CD14-positive monocyte (primary cell): ENCODE data around the gene BCL2L14. TPM values are rescaled to one million over a fixed set of nuclear protein-coding genes. Genes with fewer than 3 reads are reported as not detected.

ENCODE experiments used
- DNase-seq, 3 donors: peaks; one replicate each; pipeline ENCODE4 v3.0.0-alpha.2; 2011 to 2022
- H2AFZ ChIP-seq: 2 replicates; pipeline ENCODE4 v1.6.0; 2012; ENCODE audit warnings: mild to moderate bottlenecking, low read depth, low read length, inconsistent platforms; ENCODE audit not compliant: insufficient read depth, poor library complexity, severe bottlenecking
- H3K27ac ChIP-seq, 2 donors: 1 replicate in 1 of 2; 2 replicates in 1 of 2; pipeline ENCODE4 v1.5.1; 2012 to 2013; ENCODE audit warnings: low read length in 2 of 2, control low read depth in 1 of 2, inconsistent platforms in 1 of 2, low read depth in 1 of 2, mild to moderate bottlenecking in 1 of 2
- H3K27me3 ChIP-seq, 2 donors: one replicate each; pipeline versions ENCODE4 v1.6.0 to v1.6.1; 2011 to 2013; ENCODE audit warnings: low read length in 2 of 2; ENCODE audit not compliant: control insufficient read depth in 2 of 2, insufficient read depth in 2 of 2
- H3K36me3 ChIP-seq, 2 donors: replicated peaks in 1 of 2; 1 replicate in 1 of 2; 2 replicates in 1 of 2; pipeline versions ENCODE4 v1.5.1 to v1.6.1; 2012 to 2013; ENCODE audit warnings: low read length in 2 of 2, control low read depth in 1 of 2, inconsistent platforms in 1 of 2, mild to moderate bottlenecking in 1 of 2; ENCODE audit not compliant: insufficient read depth in 2 of 2, control insufficient read depth in 1 of 2
- H3K4me1 ChIP-seq, 2 donors: 1 replicate in 1 of 2; 2 replicates in 1 of 2; pipeline versions ENCODE4 v1.5.1 to v1.6.1; 2012 to 2013; ENCODE audit warnings: low read length in 2 of 2, control low read depth in 1 of 2, inconsistent platforms in 1 of 2, mild to moderate bottlenecking in 1 of 2, moderate library complexity in 1 of 2; ENCODE audit not compliant: insufficient read depth in 2 of 2, control insufficient read depth in 1 of 2
- H3K4me2 ChIP-seq: replicated peaks from 2 replicates; pipeline ENCODE3; 2012; ENCODE audit warnings: low read length, moderate library complexity, mild to moderate bottlenecking; ENCODE audit not compliant: poor library complexity, severe bottlenecking; ENCODE audit errors: extremely low read depth
- H3K4me3 ChIP-seq, 3 experiments: fragments of 200-600 bp in 1 of 3; sonication (generic) in 1 of 3; replicated peaks in 1 of 3; 1 replicate in 2 of 3; 2 replicates in 1 of 3; pipeline ENCODE4 v1.5.1; 2011 to 2013; ENCODE audit warnings: low read length in 3 of 3, mild to moderate bottlenecking in 3 of 3, control low read depth in 2 of 3, low read depth in 2 of 3, inconsistent platforms in 1 of 3, moderate library complexity in 1 of 3
- H3K79me2 ChIP-seq: 2 replicates; pipeline ENCODE4 v1.6.0; 2012; ENCODE audit warnings: mild to moderate bottlenecking, control low read depth, inconsistent platforms, low read length, moderate library complexity; ENCODE audit not compliant: insufficient read depth
- H3K9ac ChIP-seq: 2 replicates; pipeline ENCODE4 v1.6.0; 2017; ENCODE audit warnings: low read length, mild to moderate bottlenecking; ENCODE audit not compliant: insufficient read depth, poor library complexity, severe bottlenecking
- H3K9me3 ChIP-seq, 2 donors: replicated peaks in 1 of 2; 1 replicate in 1 of 2; 2 replicates in 1 of 2; pipeline versions ENCODE4 v1.5.1 to v1.6.1; 2012 to 2013; ENCODE audit warnings: low read length in 2 of 2, control low read depth in 1 of 2; ENCODE audit not compliant: control insufficient read depth in 1 of 2, insufficient read depth in 1 of 2
- H4K20me1 ChIP-seq: 2 replicates; pipeline ENCODE4 v1.6.0; 2012; ENCODE audit warnings: mild to moderate bottlenecking, low read length, control low read depth, moderate library complexity; ENCODE audit not compliant: insufficient read depth
- H3K27ac Mint-ChIP-seq, 7 donors: one replicate each; pipeline ENCODE4 v1.8.0; 2020; ENCODE audit warnings: mild to moderate bottlenecking in 7 of 7, mixed read lengths in 7 of 7, moderate library complexity in 6 of 7, inconsistent platforms in 2 of 7
- H3K27me3 Mint-ChIP-seq, 3 donors: one replicate each; pipeline ENCODE4 v1.8.0; 2021 to 2022; ENCODE audit warnings: low read depth in 3 of 3, mild to moderate bottlenecking in 3 of 3, mixed read lengths in 3 of 3, moderate library complexity in 3 of 3, inconsistent platforms in 1 of 3
- H3K36me3 Mint-ChIP-seq, 2 donors: one replicate each; pipeline ENCODE4 v1.8.0; 2020; ENCODE audit warnings: mixed read lengths in 2 of 2, inconsistent platforms in 1 of 2, mild to moderate bottlenecking in 1 of 2
- H3K4me1 Mint-ChIP-seq: one replicate; pipeline ENCODE4 v1.8.0; 2020; ENCODE audit warnings: mild to moderate bottlenecking, mixed read lengths
- H3K4me3 Mint-ChIP-seq, 2 donors: one replicate each; pipeline ENCODE4 v1.8.0; 2020; ENCODE audit warnings: mild to moderate bottlenecking in 2 of 2, mixed read lengths in 2 of 2, moderate library complexity in 1 of 2
- H3K9me3 Mint-ChIP-seq, 7 donors: one replicate each; pipeline ENCODE4 v1.8.0; 2020 to 2022; ENCODE audit warnings: mixed read lengths in 7 of 7, mild to moderate bottlenecking in 6 of 7, moderate library complexity in 6 of 7, inconsistent platforms in 2 of 7
- WGBS: methylation state at CpG from one replicate; pipeline ENCODE4 v1.1.5; 2013; ENCODE audit warnings: missing lambda C conversion rate; ENCODE audit not compliant: insufficient coverage; 5-methylcytosine and 5-hydroxymethylcytosine counted together
- intact Hi-C, 2 donors: fragments of 100-400 bp; cut with micrococcal nuclease; formaldehyde crosslinking; loops; one replicate each; pipeline versions ENCODE4 v1.15.0 to v1.15.1; 2023
- polyA minus RNA-seq: library from RNA; depleted of rRNA, polyadenylated mRNA; stranded (reverse); fragments of >200 nt; gene quantifications from 2 replicates; pipeline ENCODE4 v1.2.3, GENCODE V29; 2012
- polyA plus RNA-seq, 3 donors: library from polyadenylated mRNA; depleted of rRNA in 1 of 3; unstranded in 2 of 3; stranded (reverse) in 1 of 3; fragments of 300-500 nt in 2 of 3; fragments of >200 nt in 1 of 3; fragmentation: Illumina TruSeq in 2 of 3; gene quantifications; 1 replicate in 2 of 3; 2 replicates in 1 of 3; pipeline ENCODE4 v1.2.3, GENCODE V29; 2012 to 2021
- total RNA-seq, 12 experiments: library from RNA in 1 of 12; stranded (reverse) in 1 of 12; fragments of 120-200 nt in 1 of 12; gene quantifications; one replicate each; pipeline ENCODE4 v1.2.4 and lab custom pipeline; 2013 to 2026; ENCODE audit warnings: mixed read lengths in 6 of 12, inconsistent platforms in 1 of 12
- TF ChIP-seq, protein P1 (sequence below): fragments of 200-600 bp; IDR thresholded peaks from one replicate; pipeline ENCODE4 v1.8.0; 2022; ENCODE audit warnings: antibody characterized with exemption, mild to moderate bottlenecking

Gene BCL2L14, protein sequence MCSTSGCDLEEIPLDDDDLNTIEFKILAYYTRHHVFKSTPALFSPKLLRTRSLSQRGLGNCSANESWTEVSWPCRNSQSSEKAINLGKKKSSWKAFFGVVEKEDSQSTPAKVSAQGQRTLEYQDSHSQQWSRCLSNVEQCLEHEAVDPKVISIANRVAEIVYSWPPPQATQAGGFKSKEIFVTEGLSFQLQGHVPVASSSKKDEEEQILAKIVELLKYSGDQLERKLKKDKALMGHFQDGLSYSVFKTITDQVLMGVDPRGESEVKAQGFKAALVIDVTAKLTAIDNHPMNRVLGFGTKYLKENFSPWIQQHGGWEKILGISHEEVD
- total RNA-seq (2013) = 0.02 TPM
- polyA plus RNA-seq (not detected), polyA minus RNA-seq (not detected in 2 replicates), total RNA-seq (lab: John Stamatoyannopoulos, UW) (0 to 2.3 (median 0.20) reads per million in 11 experiments)

DNA sequence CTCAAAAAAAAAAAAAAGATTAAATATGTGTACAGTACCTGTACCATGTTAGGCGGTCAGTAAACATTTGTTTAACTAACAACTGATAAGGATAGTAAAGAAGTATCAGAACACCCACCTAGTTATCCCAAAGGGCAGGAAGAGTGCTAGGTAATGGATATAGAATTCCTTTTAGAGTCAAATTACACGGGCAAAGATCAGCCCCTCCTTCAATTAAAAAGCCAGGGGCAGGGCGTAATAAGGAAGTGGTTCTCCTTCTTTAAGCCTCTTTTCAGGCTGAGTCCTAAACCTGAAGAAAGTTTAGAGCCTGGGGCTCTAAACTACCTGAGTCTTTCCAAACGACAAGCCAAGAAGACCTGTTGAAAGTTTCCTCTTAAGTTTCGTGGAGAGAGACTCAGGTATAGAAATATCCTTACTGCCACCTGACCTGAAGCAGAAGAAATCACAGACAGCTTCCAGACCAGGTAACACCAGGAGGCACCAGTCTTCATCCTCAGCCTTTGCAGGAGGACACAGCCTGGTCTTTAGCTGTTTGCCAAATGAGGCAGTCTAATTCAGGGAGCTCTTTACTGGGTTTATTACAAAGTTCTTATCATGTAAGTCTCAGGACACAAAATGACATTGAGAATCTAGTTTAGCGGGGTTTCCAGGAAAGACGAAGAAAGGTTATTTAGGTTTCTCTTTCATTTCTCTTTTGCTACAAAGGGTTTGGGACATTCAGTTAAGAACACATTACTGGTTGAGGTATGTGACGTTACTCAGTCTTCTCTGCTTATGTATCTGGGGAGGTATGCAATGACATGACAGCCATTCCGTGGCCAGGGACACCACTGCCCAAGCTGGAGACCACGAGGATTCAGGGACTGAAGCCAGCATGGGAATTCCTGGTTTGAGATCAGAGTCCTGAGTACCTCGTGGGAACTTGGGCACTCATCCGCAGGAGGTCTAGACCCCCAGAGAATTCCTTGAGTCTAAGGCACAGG, at the start of gene BCL2L14:
TSS of gene BCL2L14 (plus strand) at position 266 of the 983 bp plus-strand sequence. CDS start 8,367 bp downstream, outside the sequence.
- H3K9ac ChIP-seq = peak within 1 kb of the TSS; percentile 21
- WGBS = 77% methylated on average over 6 of the region's 12 CpGs
- peaks cover 0 to 11% of the 10 kb centered on the region in 2 donors for H3K4me1 ChIP-seq
- Mint-ChIP-seq H3K27me3 (peaks cover 4 to 6% (median 5%) of the 10 kb centered on the region in 3 donors), H3K36me3 (no peaks in the 10 kb centered on the region), H3K27ac (peak within 1 kb of the TSS in 1 of 7 donors; percentile 2), H3K4me3 (peak within 1 kb of the TSS; percentile 59 to 78), H3K9me3 (peaks cover 0 to 2% (median 0%) of the 10 kb centered on the region in 7 donors), H3K4me1 (peaks cover 18% of the 10 kb centered on the region)
- peak within 1 kb of the TSS in 2 of 3 experiments; percentile 44 to 64 for H3K4me3 ChIP-seq
- peak in 1 of 3 donors; percentile 6 for DNase-seq
- no peak within 1 kb of the TSS for H3K27ac ChIP-seq
- H3K27me3 ChIP-seq = no peaks in the 10 kb centered on the region
- no peaks in the 10 kb centered on the region for H4K20me1 ChIP-seq
- H3K79me2 ChIP-seq = no peaks in the 10 kb centered on the region
- H3K4me2 ChIP-seq = peak within 1 kb of the TSS; percentile 51
- peak within 1 kb of the TSS; percentile 65 for H2AFZ ChIP-seq
- no peaks in the 10 kb centered on the region for H3K36me3 ChIP-seq
- H3K9me3 ChIP-seq = no peaks in the 10 kb centered on the region
- intact Hi-C loops = no loop called here
- TF ChIP-seq, protein P1, sequence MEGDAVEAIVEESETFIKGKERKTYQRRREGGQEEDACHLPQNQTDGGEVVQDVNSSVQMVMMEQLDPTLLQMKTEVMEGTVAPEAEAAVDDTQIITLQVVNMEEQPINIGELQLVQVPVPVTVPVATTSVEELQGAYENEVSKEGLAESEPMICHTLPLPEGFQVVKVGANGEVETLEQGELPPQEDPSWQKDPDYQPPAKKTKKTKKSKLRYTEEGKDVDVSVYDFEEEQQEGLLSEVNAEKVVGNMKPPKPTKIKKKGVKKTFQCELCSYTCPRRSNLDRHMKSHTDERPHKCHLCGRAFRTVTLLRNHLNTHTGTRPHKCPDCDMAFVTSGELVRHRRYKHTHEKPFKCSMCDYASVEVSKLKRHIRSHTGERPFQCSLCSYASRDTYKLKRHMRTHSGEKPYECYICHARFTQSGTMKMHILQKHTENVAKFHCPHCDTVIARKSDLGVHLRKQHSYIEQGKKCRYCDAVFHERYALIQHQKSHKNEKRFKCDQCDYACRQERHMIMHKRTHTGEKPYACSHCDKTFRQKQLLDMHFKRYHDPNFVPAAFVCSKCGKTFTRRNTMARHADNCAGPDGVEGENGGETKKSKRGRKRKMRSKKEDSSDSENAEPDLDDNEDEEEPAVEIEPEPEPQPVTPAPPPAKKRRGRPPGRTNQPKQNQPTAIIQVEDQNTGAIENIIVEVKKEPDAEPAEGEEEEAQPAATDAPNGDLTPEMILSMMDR = no peak
